ENCODE results near the gene C2orf15.

GRCh38 chr2:99171377-99172140, 30.1 kb downstream of the C2orf15 start:
- TF ChIP-seq, protein P1, sequence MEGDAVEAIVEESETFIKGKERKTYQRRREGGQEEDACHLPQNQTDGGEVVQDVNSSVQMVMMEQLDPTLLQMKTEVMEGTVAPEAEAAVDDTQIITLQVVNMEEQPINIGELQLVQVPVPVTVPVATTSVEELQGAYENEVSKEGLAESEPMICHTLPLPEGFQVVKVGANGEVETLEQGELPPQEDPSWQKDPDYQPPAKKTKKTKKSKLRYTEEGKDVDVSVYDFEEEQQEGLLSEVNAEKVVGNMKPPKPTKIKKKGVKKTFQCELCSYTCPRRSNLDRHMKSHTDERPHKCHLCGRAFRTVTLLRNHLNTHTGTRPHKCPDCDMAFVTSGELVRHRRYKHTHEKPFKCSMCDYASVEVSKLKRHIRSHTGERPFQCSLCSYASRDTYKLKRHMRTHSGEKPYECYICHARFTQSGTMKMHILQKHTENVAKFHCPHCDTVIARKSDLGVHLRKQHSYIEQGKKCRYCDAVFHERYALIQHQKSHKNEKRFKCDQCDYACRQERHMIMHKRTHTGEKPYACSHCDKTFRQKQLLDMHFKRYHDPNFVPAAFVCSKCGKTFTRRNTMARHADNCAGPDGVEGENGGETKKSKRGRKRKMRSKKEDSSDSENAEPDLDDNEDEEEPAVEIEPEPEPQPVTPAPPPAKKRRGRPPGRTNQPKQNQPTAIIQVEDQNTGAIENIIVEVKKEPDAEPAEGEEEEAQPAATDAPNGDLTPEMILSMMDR (conservative IDR thresholded peaks at IDR 0.05): no peak
- no peak for TF ChIP-seq ZFX (IDR thresholded peaks at IDR 0.05)

Measured in C4-2B (cell line).